EL (cell line): ENCODE measurements around the gene MGAT2.

Source experiments
- DNase-seq: peaks from one replicate; pipeline ENCODE4 v3.0.0-alpha.2; 2016

Gene MGAT2

GRCh38 chr14:49659526-49660455, 39.2 kb downstream of the MGAT2 start:
- DNase-seq = no peak

DNA sequence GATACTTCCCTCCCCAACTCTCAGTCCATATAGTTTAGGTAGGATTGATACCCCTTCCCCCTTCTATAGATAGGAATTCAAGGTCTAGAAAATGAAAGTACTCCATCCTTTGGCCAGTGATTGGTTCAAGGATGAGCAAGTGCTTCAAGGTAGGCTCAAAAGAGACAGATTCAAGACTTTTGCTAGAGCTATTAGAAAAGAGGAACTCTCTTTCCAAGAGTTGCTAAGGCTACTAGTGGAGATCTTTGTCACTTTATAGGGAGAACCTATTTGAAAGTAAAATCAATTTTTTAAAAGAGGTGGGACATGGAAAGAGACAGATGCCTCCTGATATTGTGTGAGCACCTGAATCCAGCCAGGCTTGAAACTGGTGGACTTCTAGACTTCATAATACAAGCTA, 49.9 kb downstream of the MGAT2 start:
- DNase-seq = no peak
